ENCODE data around the gene UQCR10.

UQCR10 gene

DNA sequence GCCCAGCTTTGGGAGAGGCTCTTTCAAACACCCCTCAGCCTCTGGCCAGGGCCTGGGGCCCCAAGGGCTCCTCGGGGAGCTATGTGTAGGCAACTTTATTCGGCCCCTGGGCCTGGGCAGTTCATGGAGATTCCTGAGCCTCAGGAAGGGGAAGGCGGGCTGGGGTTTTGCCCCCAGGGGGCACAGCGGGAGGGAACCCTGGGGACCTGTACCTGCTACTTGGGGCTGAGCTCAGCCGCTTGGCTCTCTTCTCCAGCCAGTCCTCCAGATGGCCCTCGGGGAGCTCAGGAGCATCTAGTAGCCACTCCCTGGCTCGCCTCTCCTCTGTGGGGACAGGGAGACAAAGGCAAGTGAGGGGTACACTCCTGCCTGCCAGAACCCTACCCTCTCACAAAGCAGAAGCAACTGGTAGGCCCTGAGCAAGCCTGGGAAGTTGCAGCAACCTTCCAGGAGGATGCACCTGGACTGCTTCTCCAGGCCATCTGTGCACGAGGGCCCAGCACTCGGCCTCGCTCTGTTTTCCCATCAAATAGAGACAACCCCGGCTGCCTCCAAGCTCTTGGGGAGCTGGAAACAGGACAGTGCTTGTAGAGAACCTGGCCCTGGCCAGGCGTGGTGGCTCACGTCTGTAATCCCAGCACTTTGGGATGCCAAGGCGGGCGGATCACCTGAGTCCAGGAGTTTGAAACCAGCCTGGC lies 28.9 kb upstream of the UQCR10 start:
- no peak for FAIRE-seq
- DNase-seq (ENCODE audit: insufficient read length): no peak
- TF ChIP-seq POLR2AphosphoS5 (IDR thresholded peaks at IDR 0.05; ENCODE audit: low read depth, low read length) (no peak), TAF1 (IDR thresholded peaks at IDR 0.05; ENCODE audit: borderline replicate concordance, low read depth, low read length) (no peak), POLR2A (IDR thresholded peaks at IDR 0.05; ENCODE audit: low read depth, low read length) (no peak)

- FAIRE-seq (no peak), DNase-seq (ENCODE audit: insufficient read length) (no peak)
- TF ChIP-seq POLR2AphosphoS5 (IDR thresholded peaks at IDR 0.05; ENCODE audit: low read depth, low read length) (no peak), POLR2A (IDR thresholded peaks at IDR 0.05; ENCODE audit: low read depth, low read length) (no peak), TAF1 (IDR thresholded peaks at IDR 0.05; ENCODE audit: borderline replicate concordance, low read depth, low read length) (no peak)
Observed at GRCh38 chr22:29739346-29739875, 27.8 kb upstream of the UQCR10 start.

GRCh38 chr22:29740216-29740615 lies 27.0 kb upstream of the UQCR10 start:
- TF ChIP-seq TAF1 (IDR thresholded peaks at IDR 0.05; ENCODE audit: borderline replicate concordance, low read depth, low read length) (no peak), POLR2AphosphoS5 (IDR thresholded peaks at IDR 0.05; ENCODE audit: low read depth, low read length) (no peak), POLR2A (IDR thresholded peaks at IDR 0.05; ENCODE audit: low read depth, low read length) (no peak)
- DNase-seq (ENCODE audit: insufficient read length): no peak

GRCh38 chr22:29741926-29742325 lies 25.2 kb upstream of the UQCR10 start:
- DNase-seq (ENCODE audit: insufficient read length) (no peak), FAIRE-seq (no peak)
- no peak for TF ChIP-seq POLR2A (IDR thresholded peaks at IDR 0.05; ENCODE audit: low read depth, low read length)
- TF ChIP-seq TAF1 (IDR thresholded peaks at IDR 0.05; ENCODE audit: borderline replicate concordance, low read depth, low read length): no peak
- no peak for TF ChIP-seq POLR2AphosphoS5 (IDR thresholded peaks at IDR 0.05; ENCODE audit: low read depth, low read length)

More at GRCh38 chr22:29740216-29740615, 27.0 kb upstream of the UQCR10 start:
- FAIRE-seq: no peak

DNA sequence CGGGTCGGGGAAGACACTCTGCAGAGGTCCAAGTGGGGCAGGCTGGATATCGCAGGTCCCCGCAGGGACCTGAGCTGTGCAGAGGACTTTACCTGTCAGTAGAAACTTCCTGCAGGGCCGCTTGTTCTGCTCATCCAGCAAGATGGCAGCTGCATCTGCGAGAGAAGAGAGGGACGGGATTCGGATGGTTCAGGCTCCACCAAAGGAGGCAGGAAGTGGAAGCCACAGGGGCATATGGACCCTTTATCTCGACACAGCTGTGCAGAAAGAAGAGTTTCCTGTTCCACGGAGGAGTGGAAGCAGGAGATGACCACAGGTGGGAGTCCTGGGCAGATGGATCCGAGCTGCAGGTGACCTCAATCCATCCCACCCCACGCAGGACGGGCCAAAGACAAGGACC lies 24.8 kb upstream of the UQCR10 start:
- DNase-seq (ENCODE audit: insufficient read length) (no peak), FAIRE-seq (no peak)
- TF ChIP-seq TAF1 (IDR thresholded peaks at IDR 0.05; ENCODE audit: borderline replicate concordance, low read depth, low read length) (no peak), POLR2A (IDR thresholded peaks at IDR 0.05; ENCODE audit: low read depth, low read length) (no peak), POLR2AphosphoS5 (IDR thresholded peaks at IDR 0.05; ENCODE audit: low read depth, low read length) (no peak)

DNA sequence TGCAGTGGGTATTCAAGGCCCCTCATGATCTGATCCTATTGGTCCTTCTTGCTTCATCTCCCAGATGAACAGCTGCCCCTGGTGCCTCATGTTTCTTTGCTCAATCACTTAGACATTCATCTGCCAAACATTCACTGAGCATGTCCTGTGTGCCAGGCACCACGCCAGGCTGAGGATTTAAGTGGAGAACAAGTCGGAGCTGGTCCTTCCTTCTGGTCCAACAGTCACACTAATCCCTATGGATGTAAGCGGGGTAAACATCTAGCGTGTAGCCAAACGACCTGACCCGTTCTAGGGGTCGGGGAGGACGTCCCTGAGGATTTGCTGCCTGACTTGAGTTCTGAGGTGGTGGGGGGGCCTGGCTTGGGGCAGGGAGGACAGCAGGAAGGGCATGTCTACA lies 22.3 kb upstream of the UQCR10 start:
- DNase-seq (ENCODE audit: insufficient read length) (no peak), FAIRE-seq (no peak)
- no peak for TF ChIP-seq TAF1 (IDR thresholded peaks at IDR 0.05; ENCODE audit: borderline replicate concordance, low read depth, low read length)
- no peak for TF ChIP-seq POLR2A (IDR thresholded peaks at IDR 0.05; ENCODE audit: low read depth, low read length)
- TF ChIP-seq POLR2AphosphoS5 (IDR thresholded peaks at IDR 0.05; ENCODE audit: low read depth, low read length): no peak

DNA sequence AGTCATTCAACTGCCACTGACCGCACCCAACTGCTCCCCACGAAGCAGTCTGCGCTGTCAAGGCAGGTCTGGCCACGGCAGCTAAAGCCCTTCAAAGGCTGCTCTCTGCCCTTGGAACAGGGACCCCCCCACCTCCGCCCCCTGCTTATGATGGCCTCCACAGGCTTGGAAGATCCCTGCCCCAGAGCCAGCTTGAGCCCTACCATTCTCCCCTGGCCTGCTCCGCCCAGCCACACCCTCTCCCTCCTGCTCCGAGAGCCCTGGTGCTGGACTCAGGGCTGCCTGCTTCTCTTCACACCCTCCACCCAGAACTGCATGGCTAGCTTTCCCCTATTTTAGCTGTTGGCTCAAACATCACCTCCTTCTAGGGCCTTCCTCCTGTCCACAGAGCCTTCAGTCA lies 19.3 kb upstream of the UQCR10 start:
- FAIRE-seq (no peak), DNase-seq (ENCODE audit: insufficient read length) (no peak)
- TF ChIP-seq POLR2AphosphoS5 (IDR thresholded peaks at IDR 0.05; ENCODE audit: low read depth, low read length) (no peak), TAF1 (IDR thresholded peaks at IDR 0.05; ENCODE audit: borderline replicate concordance, low read depth, low read length) (no peak), POLR2A (IDR thresholded peaks at IDR 0.05; ENCODE audit: low read depth, low read length) (no peak)

- FAIRE-seq: no peak
- no peak for DNase-seq (ENCODE audit: insufficient read length)
Observed at GRCh38 chr22:29748248-29748893, 18.8 kb upstream of the UQCR10 start.

DNA sequence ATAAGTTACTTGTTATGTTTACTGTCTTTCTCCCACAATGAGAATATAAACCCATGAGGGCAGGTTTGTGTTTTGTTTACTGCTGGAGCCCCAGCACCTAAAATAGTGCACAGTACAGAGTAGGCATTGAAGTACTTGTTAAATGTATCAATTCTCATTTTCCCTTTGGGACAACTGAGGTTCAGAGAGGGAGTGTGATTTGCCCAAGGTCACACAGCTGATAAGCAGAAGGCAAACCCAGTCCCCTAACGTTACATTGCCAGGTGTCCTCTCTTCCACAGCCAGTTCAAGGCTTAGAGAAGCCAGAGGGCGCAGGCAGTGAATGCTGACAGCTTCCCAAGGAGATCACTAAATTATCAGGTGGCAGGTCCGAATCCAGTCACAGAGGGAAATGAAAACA lies 17.1 kb upstream of the UQCR10 start:
- TF ChIP-seq POLR2A (IDR thresholded peaks at IDR 0.05; ENCODE audit: low read depth, low read length): no peak
- FAIRE-seq (no peak), DNase-seq (ENCODE audit: insufficient read length) (no peak)

More at GRCh38 chr22:29748248-29748893, 18.8 kb upstream of the UQCR10 start:
- no peak for TF ChIP-seq POLR2AphosphoS5 (IDR thresholded peaks at IDR 0.05; ENCODE audit: low read depth, low read length)
- no peak for TF ChIP-seq TAF1 (IDR thresholded peaks at IDR 0.05; ENCODE audit: borderline replicate concordance, low read depth, low read length)

GRCh38 chr22:29750559-29751538 lies 16.3 kb upstream of the UQCR10 start:
- FAIRE-seq (no peak), DNase-seq (ENCODE audit: insufficient read length) (no peak)
- TF ChIP-seq POLR2A (IDR thresholded peaks at IDR 0.05; ENCODE audit: low read depth, low read length): no peak
- TF ChIP-seq TAF1 (IDR thresholded peaks at IDR 0.05; ENCODE audit: borderline replicate concordance, low read depth, low read length): no peak
- TF ChIP-seq POLR2AphosphoS5 (IDR thresholded peaks at IDR 0.05; ENCODE audit: low read depth, low read length): no peak

GRCh38 chr22:29751669-29752068 lies 15.5 kb upstream of the UQCR10 start:
- TF ChIP-seq POLR2AphosphoS5 (IDR thresholded peaks at IDR 0.05; ENCODE audit: low read depth, low read length): no peak
- no peak for TF ChIP-seq TAF1 (IDR thresholded peaks at IDR 0.05; ENCODE audit: borderline replicate concordance, low read depth, low read length)
- no peak for TF ChIP-seq POLR2A (IDR thresholded peaks at IDR 0.05; ENCODE audit: low read depth, low read length)
- FAIRE-seq: no peak
- no peak for DNase-seq (ENCODE audit: insufficient read length)
